DOHH2 (cell line): Measurements from ENCODE around the gene GJD3.

Experiments
- H3F3A ChIP-seq: fragments of 200-600 bp; sonication (generic), shearing (Covaris generic); 2 replicates; pipeline ENCODE4 v1.6.0; 2016; ENCODE audit warnings: antibody characterized with exemption, mild to moderate bottlenecking; ENCODE audit not compliant: control insufficient read depth, insufficient read depth
- H3K27ac ChIP-seq: fragments of 200-600 bp; sonication (generic); 2 replicates; pipeline ENCODE4 v1.5.1; 2014; ENCODE audit warnings: low read depth, mild to moderate bottlenecking, low read length, moderate library complexity
- H3K27me3 ChIP-seq: fragments of 200-600 bp; sonication (generic); 2 replicates; pipeline ENCODE4 v1.6.1; 2014; ENCODE audit warnings: mild to moderate bottlenecking, low read length, mixed read lengths; ENCODE audit not compliant: control insufficient read depth
- H3K36me3 ChIP-seq: fragments of 200-600 bp; sonication (generic); 2 replicates; pipeline ENCODE4 v1.6.1; 2014; ENCODE audit warnings: mild to moderate bottlenecking, low read length, moderate library complexity, mixed read lengths; ENCODE audit not compliant: control insufficient read depth
- H3K4me1 ChIP-seq: fragments of 200-600 bp; sonication (generic); 2 replicates; pipeline ENCODE4 v1.6.1; 2014; ENCODE audit warnings: mild to moderate bottlenecking, low read length, mixed read lengths; ENCODE audit not compliant: control insufficient read depth
- H3K4me2 ChIP-seq: fragments of 200-600 bp; sonication (generic); 2 replicates; pipeline ENCODE4 v1.6.0; 2014; ENCODE audit warnings: mild to moderate bottlenecking, low read length, moderate library complexity
- H3K4me3 ChIP-seq: fragments of 200-600 bp; sonication (generic); 2 replicates; pipeline ENCODE4 v1.5.1; 2014; ENCODE audit warnings: mild to moderate bottlenecking, low read length, mixed read lengths
- H3K79me2 ChIP-seq: fragments of 200-600 bp; sonication (generic); 2 replicates; pipeline ENCODE4 v1.6.1; 2014; ENCODE audit warnings: mild to moderate bottlenecking, low read length, mixed read lengths; ENCODE audit not compliant: control insufficient read depth
- H3K9me2 ChIP-seq: fragments of 200-600 bp; sonication (generic); replicated peaks from 2 replicates; pipeline ENCODE4 v1.6.1; 2014; ENCODE audit warnings: mild to moderate bottlenecking, low read length, mixed read lengths; ENCODE audit not compliant: control insufficient read depth
- H3K9me3 ChIP-seq: fragments of 200-600 bp; sonication (generic); 2 replicates; pipeline ENCODE4 v1.6.1; 2014; ENCODE audit warnings: antibody characterized with exemption, low read length, mixed read lengths; ENCODE audit not compliant: control insufficient read depth, insufficient read depth
- H4K20me1 ChIP-seq: fragments of 200-600 bp; sonication (generic); 2 replicates; pipeline ENCODE4 v1.6.0; 2014; ENCODE audit warnings: low read depth, mild to moderate bottlenecking, antibody characterized with exemption, low read length, moderate library complexity; ENCODE audit not compliant: control insufficient read depth, insufficient read depth
- CTCF ChIP-seq: fragments of 200-600 bp; sonication (generic); IDR thresholded peaks from one replicate; pipeline ENCODE4 v1.5.1; 2014; ENCODE audit warnings: antibody characterized with exemption, mild to moderate bottlenecking, low read depth, low read length; ENCODE audit not compliant: poor library complexity, severe bottlenecking
- EZH2phosphoT487 ChIP-seq: fragments of 200-600 bp; sonication (generic); IDR thresholded peaks from 2 replicates; pipeline ENCODE4 v1.6.1; 2017; ENCODE audit warnings: borderline replicate concordance, mild to moderate bottlenecking, antibody characterized with exemption, low read length, moderate library complexity, mixed read lengths

The GJD3 gene

DNA sequence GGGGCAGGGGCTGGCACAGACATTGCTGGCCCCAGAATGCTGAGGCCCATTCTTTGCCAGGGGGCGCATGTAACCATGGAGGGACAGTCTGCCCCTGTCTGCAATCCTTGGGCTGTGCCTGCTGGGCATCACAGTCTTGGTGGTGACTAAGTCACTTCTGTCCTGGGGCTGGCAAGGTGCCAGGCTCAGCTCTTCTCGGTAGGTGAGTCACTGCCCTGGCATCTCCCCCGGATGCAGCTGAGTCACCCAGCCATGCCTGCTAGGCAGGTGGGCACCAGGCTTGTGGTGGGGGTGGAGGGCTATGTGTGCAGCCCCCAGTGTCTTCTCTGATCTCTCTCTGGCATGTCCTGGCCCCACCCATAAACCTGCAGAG lies 50.0 kb downstream of the GJD3 start:
- Histone ChIP-seq H3K27me3 (no peaks in the 10 kb centered on the region), H3K9me2 (no peaks in the 10 kb centered on the region), H3K4me3 (no peak overlapping the region), H3K27ac (no peak overlapping the region), H3K79me2 (peaks cover 15% of the 10 kb centered on the region), H3F3A (no peaks in the 10 kb centered on the region), H3K9me3 (no peaks in the 10 kb centered on the region), H4K20me1 (0 out of 2 replicates have a peak, but pooled peaks cover 1% of the 10 kb centered on the region), H3K36me3 (no peaks in the 10 kb centered on the region), H3K4me2 (no peak overlapping the region), H3K4me1 (peaks cover 73% of the 10 kb centered on the region)
- TF ChIP-seq CTCF (no peak), EZH2phosphoT487 (no peak)

GRCh38 chr17:40313668-40314583 lies 50.6 kb downstream of the GJD3 start:
- Histone ChIP-seq H3F3A (no peaks in the 10 kb centered on the region), H3K4me1 (peaks cover 73% of the 10 kb centered on the region), H3K9me2 (no peaks in the 10 kb centered on the region), H3K4me2 (no peak overlapping the region), H3K4me3 (no peak overlapping the region), H3K79me2 (peaks cover 8% of the 10 kb centered on the region), H3K36me3 (no peaks in the 10 kb centered on the region), H3K9me3 (no peaks in the 10 kb centered on the region), H4K20me1 (no peaks in the 10 kb centered on the region), H3K27ac (no peak overlapping the region), H3K27me3 (no peaks in the 10 kb centered on the region)
- TF ChIP-seq EZH2phosphoT487 (no peak), CTCF (no peak)
